Measurements from ENCODE around the gene SLC39A7. TPM values are rescaled to one million over a fixed set of nuclear protein-coding genes. Genes with fewer than 3 reads are reported as not detected.

SLC39A7 gene
- total and polyA plus RNA-seq, 2 of the 4 experiments (the other 2 are of a cell fraction), result 135 to 208 TPM

GRCh38 chr6:33204415-33205190, 3.9 kb downstream of the SLC39A7 start, which contains the start of gene HSD17B8:
TSS of gene HSD17B8 (plus strand) at chr6:33204655. CDS start at chr6:33204669, 14 bp downstream.
- ChIA-PET POLR2A (ENCODE audit: unreplicated experiment) (interaction anchor here (0.6 kb wide), 2 partner anchors 169 to 213 kb away, joined by 6 to 9 read pairs; partner anchors contain the start of gene CUTA), CTCF (interaction anchor here (0.6 kb wide), 1 partner anchor 76 kb away, joined by 5 read pairs; no protein-coding TSS in a partner anchor)
- DNase-seq (peak; percentile 86), ATAC-seq (ENCODE audit: low read depth) (peak; percentile 58)
- Histone ChIP-seq H2BK20ac (ENCODE audit: low read depth, low read length) (no peak within 1 kb of the TSS), H2BK5ac (ENCODE audit: low read depth, low read length, poor library complexity, severe bottlenecking) (peak within 1 kb of the TSS; percentile 53), H2AK9ac (replicated peaks; ENCODE audit: low read depth, low read length, poor library complexity) (peak within 1 kb of the TSS; percentile 92), H3K36me3 (ENCODE audit: control insufficient read depth, insufficient read depth, low read length) (peaks cover 28% of the 10 kb centered on the region), H3K4ac (ENCODE audit: low read depth, low read length) (peak within 1 kb of the TSS; percentile 73), H3K18ac (ENCODE audit: low read depth, low read length) (no peak within 1 kb of the TSS), H3K9ac (ENCODE audit: low read depth, low read length) (peak within 1 kb of the TSS; percentile 29), H4K20me1 (ENCODE audit: insufficient read depth, low read length) (peaks cover 29% of the 10 kb centered on the region; the same call in 1 of the 2 replicates), H3K14ac (replicated peaks; ENCODE audit: low read depth, low read length) (peak within 1 kb of the TSS; percentile 55; the same call in 1 of the 2 replicates), H2BK15ac (ENCODE audit: low read depth, low read length) (no peak within 1 kb of the TSS), H3K9me1 (ENCODE audit: insufficient read depth, low read length) (peaks cover 39% of the 10 kb centered on the region), H2BK120ac (ENCODE audit: low read depth, low read length) (peak within 1 kb of the TSS; percentile 4; the same call in 1 of the 2 replicates), H2AK5ac (ENCODE audit: low read depth, low read length) (peak within 1 kb of the TSS; percentile 89), H2AFZ (replicated peaks; ENCODE audit: low read length, poor library complexity) (peak within 1 kb of the TSS; percentile 82), H3K56ac (ENCODE audit: extremely low read depth, insufficient read depth, low read length) (no peak within 1 kb of the TSS), H3K27me3 (ENCODE audit: control insufficient read depth, insufficient read depth, low read length) (no peaks in the 10 kb centered on the region), H3K27ac (ENCODE audit: insufficient read depth, low read length) (peak within 1 kb of the TSS; percentile 49), H3K23ac (ENCODE audit: low read depth, low read length) (peak within 1 kb of the TSS; percentile 34; the same call in 1 of the 2 replicates), H3K79me1 (ENCODE audit: low read depth in 1 of 2, low read length in 2 of 2) (peaks cover 16 to 85% of the 10 kb centered on the region in 2 experiments; a peak in 3 of 4 replicates), H3K4me2 (ENCODE audit: low read depth, low read length) (peak within 1 kb of the TSS; percentile 83), H3K4me3 (ENCODE audit: insufficient read depth, low read depth, low read length) (peak within 1 kb of the TSS; percentile 60), H4K8ac (ENCODE audit: low read depth in 2 of 2, low read length in 2 of 2) (peak within 1 kb of the TSS in 1 of 2 experiments; percentile 61; a peak in 2 of 4 replicates), H3K4me1 (ENCODE audit: control insufficient read depth, insufficient read depth, low read length) (peaks cover 34% of the 10 kb centered on the region), H4K91ac (ENCODE audit: insufficient read depth, low read depth, low read length) (peak within 1 kb of the TSS; percentile 31; the same call in 1 of the 2 replicates), H4K5ac (ENCODE audit: low read depth, low read length) (no peak within 1 kb of the TSS; the same call in 1 of the 2 replicates), H3K9me3 (ENCODE audit: control insufficient read depth, insufficient read depth, low read length) (no peaks in the 10 kb centered on the region)
- TF ChIP-seq MAFK (IDR thresholded peaks at IDR 0.05; ENCODE audit: low read depth, low read length), result no peak
- TF ChIP-seq RCOR1 (IDR thresholded peaks at IDR 0.05; ENCODE audit: insufficient replicate concordance, low read length), result no peak
- no peak for TF ChIP-seq NFE2L2 (IDR thresholded peaks at IDR 0.05; ENCODE audit: low read depth, low read length)
- no peak for TF ChIP-seq CEBPB (IDR thresholded peaks at IDR 0.05; ENCODE audit: low read depth, low read length)
- no peak for TF ChIP-seq SMC3 (IDR thresholded peaks at IDR 0.05; ENCODE audit: low read depth, low read length)
- no peak for TF ChIP-seq MAZ (IDR thresholded peaks at IDR 0.05; ENCODE audit: borderline replicate concordance, low read depth, low read length)
- 0 out of 2 replicates have a peak, but pooled peaks have one; percentile 16 for TF ChIP-seq MXI1 (IDR thresholded peaks at IDR 0.05; ENCODE audit: borderline replicate concordance, low read depth, low read length)
- TF ChIP-seq POLR2A (IDR thresholded peaks at IDR 0.05; ENCODE audit: low read depth, low read length), result peak; percentile 60; the same call in 1 of the 2 replicates
- TF ChIP-seq BHLHE40 (IDR thresholded peaks at IDR 0.05; ENCODE audit: low read depth, low read length), result no peak
- TF ChIP-seq RFX5 (IDR thresholded peaks at IDR 0.05; ENCODE audit: low read depth, low read length), result no peak
- TF ChIP-seq CHD1 (IDR thresholded peaks at IDR 0.05; ENCODE audit: low read depth, low read length), result no peak
- no peak for TF ChIP-seq USF2 (IDR thresholded peaks at IDR 0.05; ENCODE audit: low read depth, low read length)
- TF ChIP-seq FOS (IDR thresholded peaks at IDR 0.05; ENCODE audit: low read depth, low read length), result no peak
- no peak for TF ChIP-seq RAD21 (IDR thresholded peaks at IDR 0.05; ENCODE audit: low read length)
- no peak for TF ChIP-seq CTCF (conservative IDR thresholded peaks at IDR 0.05; ENCODE audit: low read depth, low read length)
- 2% methylated on average over 15 of the region's 48 CpGs; no CpG with 5 or more reads in 1 of the 2 experiments for WGBS, 2 experiments (ENCODE audit: extremely low coverage in 2 of 2, insufficient read length in 1 of 2)
- BruUV-seq (replicated peaks), result no TSS peak
- intact Hi-C loops (cut with micrococcal nuclease) (no loop called here), dilution Hi-C loops (cut with HindIII; ENCODE audit: low sequenced_read_pairs, unreplicated experiment) (no loop called here), in situ Hi-C loops (cut with MboI; ENCODE audit: low sequenced_read_pairs) (no loop called here)

Measured in IMR-90 (cell line).